T-helper 17 cell (primary cell): ENCODE measurements around the gene AMBP. TPM values are rescaled to one million over a fixed set of nuclear protein-coding genes. Genes with fewer than 3 reads are reported as not detected.

Source experiments
- ATAC-seq: fragments of 150-1000 bp; cut with Tn5 transposase; 2 replicates; pipeline ENCODE4 v1.10.0; 2021; ENCODE audit warnings: mild to moderate bottlenecking, moderate library complexity
- DNase-seq, 3 donors: peaks; one replicate each; pipeline versions ENCODE4 v3.0.0 to v3.0.0-alpha.2; 2020 to 2021
- H3K9me3 ChIP-seq: one replicate; pipeline ENCODE4 v1.7.0; 2013; ENCODE audit warnings: low read length, mild to moderate bottlenecking; ENCODE audit not compliant: control insufficient read depth, poor library complexity, severe bottlenecking
- H3K27ac Mint-ChIP-seq: one replicate; pipeline ENCODE4 v1.8.0; 2022; ENCODE audit warnings: mild to moderate bottlenecking, moderate library complexity, mixed read lengths
- H3K27me3 Mint-ChIP-seq: one replicate; pipeline ENCODE4 v1.8.0; 2022; ENCODE audit warnings: mixed read lengths
- H3K36me3 Mint-ChIP-seq: one replicate; pipeline ENCODE4 v1.8.0; 2022; ENCODE audit warnings: low read depth, mixed read lengths
- H3K4me1 Mint-ChIP-seq: one replicate; pipeline ENCODE4 v1.8.0; 2022; ENCODE audit warnings: mild to moderate bottlenecking, mixed read lengths
- H3K4me3 Mint-ChIP-seq: one replicate; pipeline ENCODE4 v1.8.0; 2022; ENCODE audit warnings: mild to moderate bottlenecking, moderate library complexity, mixed read lengths
- total RNA-seq, 4 donors: library from RNA in 2 of 4; stranded (reverse) in 2 of 4; gene quantifications; one replicate each; pipeline ENCODE4 v1.2.3 and lab custom pipeline; 2022 to 2026

The AMBP gene
- total RNA-seq (not detected), total RNA-seq (lab: John Stamatoyannopoulos, UW) (0 reads per million in 2 donors)

- no peak for ATAC-seq
- H3K27ac Mint-ChIP-seq: no peak within 1 kb of the TSS
- no peaks in the 10 kb centered on the region for H3K9me3 ChIP-seq
- H3K4me1 Mint-ChIP-seq: peaks cover 7% of the 10 kb centered on the region
- peaks cover 43% of the 10 kb centered on the region for H3K27me3 Mint-ChIP-seq
- peaks cover 2% of the 10 kb centered on the region for H3K36me3 Mint-ChIP-seq
- DNase-seq: no peak
- H3K4me3 Mint-ChIP-seq: no peak within 1 kb of the TSS
Measured at GRCh38 chr9:114078021-114078780, at the start of gene AMBP. AMBP (minus strand) TSS chr9:114078300; CDS start chr9:114078209, 91 bp downstream.

GRCh38 chr9:114126247-114127060 lies 48.4 kb upstream of the AMBP start:
- no peak for DNase-seq
- Mint-ChIP-seq H3K4me3 (no peak overlapping the region), H3K4me1 (no peaks in the 10 kb centered on the region), H3K27me3 (peaks cover 23% of the 10 kb centered on the region), H3K27ac (no peak overlapping the region), H3K36me3 (no peaks in the 10 kb centered on the region)
- H3K9me3 ChIP-seq: peaks cover 3% of the 10 kb centered on the region
- no peak for ATAC-seq

- no peaks in the 10 kb centered on the region for H3K4me1 Mint-ChIP-seq
- no peak overlapping the region for H3K27ac Mint-ChIP-seq
- H3K9me3 ChIP-seq: peaks cover 3% of the 10 kb centered on the region
- no peak overlapping the region for H3K4me3 Mint-ChIP-seq
- no peak for DNase-seq
- H3K27me3 Mint-ChIP-seq: peaks cover 17% of the 10 kb centered on the region
- no peak for ATAC-seq
- H3K36me3 Mint-ChIP-seq: no peaks in the 10 kb centered on the region
Measured at GRCh38 chr9:114125476-114126013, 47.4 kb upstream of the AMBP start.

GRCh38 chr9:114124666-114125475 lies 46.8 kb upstream of the AMBP start:
- H3K36me3 Mint-ChIP-seq: no peaks in the 10 kb centered on the region
- no peak overlapping the region for H3K4me3 Mint-ChIP-seq
- H3K4me1 Mint-ChIP-seq: no peaks in the 10 kb centered on the region
- DNase-seq (no peak), ATAC-seq (no peak)
- peaks cover 3% of the 10 kb centered on the region for H3K9me3 ChIP-seq
- peaks cover 10% of the 10 kb centered on the region for H3K27me3 Mint-ChIP-seq
- no peak overlapping the region for H3K27ac Mint-ChIP-seq

- Mint-ChIP-seq H3K4me1 (no peaks in the 10 kb centered on the region), H3K27ac (no peak overlapping the region), H3K27me3 (peaks cover 5% of the 10 kb centered on the region), H3K36me3 (no peaks in the 10 kb centered on the region), H3K4me3 (no peak overlapping the region)
- no peak for DNase-seq
- peaks cover 3% of the 10 kb centered on the region for H3K9me3 ChIP-seq
- no peak for ATAC-seq
Measured at GRCh38 chr9:114124138-114124537, 46.0 kb upstream of the AMBP start.

GRCh38 chr9:114123031-114123977 lies 45.2 kb upstream of the AMBP start:
- no peaks in the 10 kb centered on the region for H3K36me3 Mint-ChIP-seq
- H3K4me1 Mint-ChIP-seq: no peaks in the 10 kb centered on the region
- peaks cover 3% of the 10 kb centered on the region for H3K9me3 ChIP-seq
- peaks cover 8% of the 10 kb centered on the region for H3K27me3 Mint-ChIP-seq
- H3K4me3 Mint-ChIP-seq: no peak overlapping the region
- DNase-seq: no peak
- no peak overlapping the region for H3K27ac Mint-ChIP-seq
- ATAC-seq: no peak

- no peak for ATAC-seq
Measured at GRCh38 chr9:114122136-114123027, 44.3 kb upstream of the AMBP start.

GRCh38 chr9:114121227-114122135 lies 43.4 kb upstream of the AMBP start:
- Mint-ChIP-seq H3K36me3 (no peaks in the 10 kb centered on the region), H3K27me3 (peaks cover 21% of the 10 kb centered on the region), H3K4me3 (no peak overlapping the region), H3K27ac (no peak overlapping the region), H3K4me1 (no peaks in the 10 kb centered on the region)
- no peaks in the 10 kb centered on the region for H3K9me3 ChIP-seq
- ATAC-seq: no peak
- no peak for DNase-seq

More at GRCh38 chr9:114122136-114123027, 44.3 kb upstream of the AMBP start:
- no peaks in the 10 kb centered on the region for H3K36me3 Mint-ChIP-seq
- peaks cover 17% of the 10 kb centered on the region for H3K27me3 Mint-ChIP-seq
- DNase-seq: no peak
- H3K9me3 ChIP-seq: no peaks in the 10 kb centered on the region
- H3K4me1 Mint-ChIP-seq: no peaks in the 10 kb centered on the region
- H3K4me3 Mint-ChIP-seq: no peak overlapping the region
- H3K27ac Mint-ChIP-seq: no peak overlapping the region

- no peaks in the 10 kb centered on the region for H3K9me3 ChIP-seq
- Mint-ChIP-seq H3K4me1 (no peaks in the 10 kb centered on the region), H3K27me3 (peaks cover 24% of the 10 kb centered on the region), H3K27ac (no peak overlapping the region), H3K4me3 (no peak overlapping the region), H3K36me3 (no peaks in the 10 kb centered on the region)
- ATAC-seq (no peak), DNase-seq (no peak)
Measured at GRCh38 chr9:114120192-114121014, 42.3 kb upstream of the AMBP start.
